Endothelial cell of umbilical vein (primary cell): ENCODE results near the gene BRCA1. TPM values are rescaled to one million over a fixed set of nuclear protein-coding genes. Genes with fewer than 3 reads are reported as not detected.

Experiments used
- BruUV-seq: library from RNA; stranded (reverse); fragments of 400-500 nt; replicated peaks from 2 replicates; lab custom pipeline; 2021; lab: Mats Ljungman, UMichigan
- CTCF ChIA-PET: fragments of 300-600, 350-600 bp; sonication (Branson Sonifier 250); formaldehyde crosslinking; loops from one replicate; lab custom pipeline; 2021; ENCODE audit warnings: antibody characterized with exemption, inconsistent platforms; lab: Charles Lee
- POLR2A ChIA-PET: fragments of 300-600, 350-600 bp; sonication (Branson Sonifier 250); formaldehyde crosslinking; loops from one replicate; lab custom pipeline; 2021; ENCODE audit warnings: antibody characterized with exemption, inconsistent platforms; lab: Charles Lee
- DNase-seq: peaks from one replicate; pipeline ENCODE4 v3.0.0-alpha.2; 2011; ENCODE audit warnings: low read depth, low spot score
- FAIRE-seq: peaks from 2 replicates; lab custom pipeline; 2011; peaks lifted over from hg19 to GRCh38; lab: Jason Lieb, UNC
- H2AFZ ChIP-seq: 2 replicates; pipeline ENCODE4 v1.6.0; 2012; ENCODE audit warnings: low read depth, low read length, control low read depth, inconsistent platforms
- H3K27ac ChIP-seq: 2 replicates; pipeline ENCODE4 v1.5.1; 2011; ENCODE audit warnings: low read depth, mild to moderate bottlenecking, control low read depth, low read length, moderate library complexity; ENCODE audit not compliant: insufficient read depth
- H3K27me3 ChIP-seq, 2 experiments: 2 replicates each; pipeline versions ENCODE4 v1.6.0 to v1.6.1; 2011; ENCODE audit warnings: low read length in 2 of 2, mixed read lengths in 1 of 2; ENCODE audit not compliant: control insufficient read depth in 2 of 2, insufficient read depth in 2 of 2
- H3K36me3 ChIP-seq, 2 experiments: 2 replicates in 1 of 2; 3 replicates in 1 of 2; pipeline ENCODE4 v1.5.1; 2011; ENCODE audit warnings: low read length in 2 of 2, mild to moderate bottlenecking in 1 of 2, moderate library complexity in 1 of 2; ENCODE audit not compliant: control insufficient read depth in 2 of 2, insufficient read depth in 2 of 2; ENCODE audit errors: extremely low read depth in 1 of 2
- H3K4me1 ChIP-seq: 3 replicates; pipeline ENCODE4 v1.5.1; 2011; ENCODE audit warnings: mild to moderate bottlenecking, low read length; ENCODE audit not compliant: control insufficient read depth, insufficient read depth; ENCODE audit errors: extremely low read depth
- H3K4me2 ChIP-seq: 2 replicates; pipeline ENCODE4 v1.6.1; 2011; ENCODE audit warnings: low read length, control low read depth, mixed read lengths; ENCODE audit not compliant: insufficient read depth
- H3K4me3 ChIP-seq, 3 experiments: fragments of 200-600 bp in 1 of 3; sonication (generic), shearing (Covaris generic) in 1 of 3; replicated peaks in 1 of 3; 2 replicates each; pipeline ENCODE4 v1.5.1; 2011 to 2016; ENCODE audit warnings: control low read depth in 3 of 3, low read length in 3 of 3, mild to moderate bottlenecking in 2 of 3, inconsistent platforms in 1 of 3, low read depth in 1 of 3, moderate library complexity in 1 of 3; ENCODE audit not compliant: insufficient read depth in 1 of 3
- H3K79me2 ChIP-seq: 2 replicates; pipeline ENCODE4 v1.6.0; 2012; ENCODE audit warnings: low read length, inconsistent platforms; ENCODE audit not compliant: control insufficient read depth, insufficient read depth
- H3K9ac ChIP-seq: replicated peaks from 2 replicates; pipeline ENCODE3; 2011; ENCODE audit warnings: low read length, control low read depth; ENCODE audit not compliant: insufficient read depth; ENCODE audit errors: extremely low read depth
- H3K9me1 ChIP-seq: replicated peaks from 3 replicates; pipeline ENCODE4 v1.6.0; 2011; ENCODE audit warnings: mild to moderate bottlenecking, low read length; ENCODE audit not compliant: control insufficient read depth, insufficient read depth; ENCODE audit errors: extremely low read depth
- H3K9me3 ChIP-seq: replicated peaks from 2 replicates; pipeline ENCODE4 v1.5.1; 2012; ENCODE audit warnings: low read length, inconsistent platforms; ENCODE audit not compliant: control insufficient read depth, insufficient read depth
- H4K20me1 ChIP-seq: replicated peaks from 2 replicates; pipeline ENCODE3; 2011; ENCODE audit warnings: mild to moderate bottlenecking, low read length; ENCODE audit not compliant: control insufficient read depth, insufficient read depth; ENCODE audit errors: extremely low read depth
- FOS ChIP-seq: IDR thresholded peaks from 2 replicates; pipeline ENCODE4 v1.6.1; 2011; ENCODE audit warnings: mild to moderate bottlenecking, low read length, moderate library complexity, borderline replicate concordance; ENCODE audit not compliant: insufficient read depth
- GATA2 ChIP-seq: IDR thresholded peaks from 2 replicates; pipeline ENCODE4 v1.7.0; 2011; ENCODE audit warnings: low read depth, mild to moderate bottlenecking, moderate library complexity, mixed read lengths, low read length; ENCODE audit not compliant: insufficient read length, insufficient read depth
- MAX ChIP-seq: IDR thresholded peaks from 2 replicates; pipeline ENCODE4 v1.6.1; 2011; ENCODE audit not compliant: insufficient read depth, insufficient read length
- MYC ChIP-seq: IDR thresholded peaks from one replicate; pipeline ENCODE4 v1.6.1; 2011; ENCODE audit warnings: mild to moderate bottlenecking, low read depth, low read length
- POLR2A ChIP-seq: IDR thresholded peaks from 2 replicates; pipeline ENCODE4 v1.6.1; 2012; ENCODE audit warnings: low read depth, mild to moderate bottlenecking, control low read depth, low read length
- dilution Hi-C: fragments of 300-500 bp; cut with MboI; formaldehyde crosslinking; loops from one replicate; pipeline ENCODE4 v1.15.0; 2019; ENCODE audit warnings: low sequenced_read_pairs; ENCODE audit not compliant: extremely low pct_ligation_motif_present
- intact Hi-C: fragments of 100-400 bp; cut with micrococcal nuclease; formaldehyde crosslinking; loops from one replicate; pipeline ENCODE4 v1.10.0; 2022
- polyA plus RNA-seq, 4 experiments: library from polyadenylated mRNA; depleted of rRNA in 3 of 4; stranded (reverse) in 3 of 4; unstranded in 1 of 4; fragments of >200 nt; gene quantifications; 2 replicates each; pipeline versions ENCODE4 v1.2.1 to v1.2.3, GENCODE V29; 2011 to 2012; ENCODE audit warnings: missing spikeins in 1 of 4
- total RNA-seq: library from RNA; stranded (reverse); gene quantifications from 2 replicates; pipeline ENCODE4 v1.2.3, GENCODE V29; 2021

Gene BRCA1
- total and polyA plus RNA-seq, 2 donors (not counting 3 experiments of a cell fraction or from before 2014, with no cell fraction given), result 14.3 to 29.0 TPM

GRCh38 chr17:43011728-43012472 lies 113.3 kb downstream of the BRCA1 start:
- DNase-seq, result no peak
- Histone ChIP-seq H3K4me2 (no peak overlapping the region), H3K9ac (no peak overlapping the region), H3K27me3 (no peaks in the 10 kb centered on the region), H4K20me1 (no peaks in the 10 kb centered on the region), H3K4me1 (peaks cover 16% of the 10 kb centered on the region), H3K9me3 (no peaks in the 10 kb centered on the region), H3K36me3 (peaks cover 3 to 24% of the 10 kb centered on the region in 2 experiments), H3K79me2 (no peaks in the 10 kb centered on the region), H3K9me1 (no peaks in the 10 kb centered on the region), H2AFZ (no peak overlapping the region), H3K27ac (no peak overlapping the region), H3K4me3 (no peak overlapping the region)
- no peak for FAIRE-seq
- BruUV-seq, result no TSS peak
- intact Hi-C loops (no loop called here), dilution Hi-C loops (no loop called here)
- POLR2A ChIA-PET, result interaction anchor here (1.0 kb wide), 1 partner anchor 14 kb away, joined by 4 read pairs; no protein-coding TSS in a partner anchor
- CTCF ChIA-PET, result interaction anchor here (1.2 to 2.4 kb wide), 2 partner anchors 13 to 14 kb away, joined by 4 to 8 read pairs; partner anchors contain the start of gene RPL27
- no peak for TF ChIP-seq FOS
- TF ChIP-seq GATA2, result no peak

- no peaks in the 10 kb centered on the region for H3K9me3 ChIP-seq
- DNase-seq, result no peak
- peak; percentile 54 for FAIRE-seq
- no peaks in the 10 kb centered on the region for H3K79me2 ChIP-seq
- ChIA-PET POLR2A (no interaction called here), CTCF (interaction anchor here (1.4 kb wide), 1 partner anchor 9 kb away, joined by 3 read pairs; no protein-coding TSS in a partner anchor)
- H3K36me3 ChIP-seq, result peaks cover 3 to 18% of the 10 kb centered on the region in 2 experiments
- H3K4me3 ChIP-seq, result no peak overlapping the region
- H3K9ac ChIP-seq, result no peak overlapping the region
- no peaks in the 10 kb centered on the region for H4K20me1 ChIP-seq
- H3K27ac ChIP-seq, result no peak overlapping the region
- TF ChIP-seq MAX (no peak), MYC (no peak), POLR2A (no peak)
- H3K4me1 ChIP-seq, result peaks cover 10% of the 10 kb centered on the region
- BruUV-seq, result no TSS peak
- no peaks in the 10 kb centered on the region for H3K27me3 ChIP-seq
- dilution Hi-C loops, result no loop called here
- no peak overlapping the region for H3K4me2 ChIP-seq
- intact Hi-C loops, result no loop called here
- H2AFZ ChIP-seq, result no peak overlapping the region
- no peaks in the 10 kb centered on the region for H3K9me1 ChIP-seq
Observed at GRCh38 chr17:43010667-43011308, 114.4 kb downstream of the BRCA1 start.
